H9 (cell line): ENCODE data around the gene ZBTB20. TPM values are rescaled to one million over a fixed set of nuclear protein-coding genes. Genes with fewer than 3 reads are reported as not detected.

Source experiments
- DNase-seq: peaks from one replicate; pipeline ENCODE4 v3.0.0-alpha.2; 2017
- H2AFZ ChIP-seq: one replicate; pipeline ENCODE4 v1.6.1; 2013; ENCODE audit warnings: mild to moderate bottlenecking, low read length, control low read depth, moderate library complexity
- H2AK5ac ChIP-seq: 2 replicates; pipeline ENCODE4 v1.6.1; 2013; ENCODE audit warnings: low read length, control low read depth, mixed read lengths; ENCODE audit not compliant: insufficient read length
- H2BK120ac ChIP-seq: one replicate; pipeline ENCODE4 v1.6.1; 2013; ENCODE audit warnings: low read depth, mild to moderate bottlenecking, low read length, control low read depth, inconsistent platforms; ENCODE audit not compliant: poor library complexity, severe bottlenecking
- H2BK12ac ChIP-seq: 2 replicates; pipeline ENCODE4 v1.6.1; 2013; ENCODE audit warnings: low read length, control low read depth, mixed read lengths, low read depth; ENCODE audit not compliant: insufficient read length
- H2BK15ac ChIP-seq: 2 replicates; pipeline ENCODE4 v1.6.1; 2013; ENCODE audit warnings: low read depth, low read length, control low read depth
- H2BK20ac ChIP-seq: one replicate; pipeline ENCODE4 v1.6.1; 2013; ENCODE audit warnings: low read depth, mild to moderate bottlenecking, low read length, control low read depth, inconsistent platforms; ENCODE audit not compliant: poor library complexity, severe bottlenecking
- H2BK5ac ChIP-seq: 2 replicates; pipeline ENCODE4 v1.6.1; 2013; ENCODE audit warnings: low read length, control low read depth, mixed read lengths; ENCODE audit not compliant: insufficient read length
- H3K14ac ChIP-seq: 2 replicates; pipeline ENCODE4 v1.6.1; 2013; ENCODE audit warnings: low read length, control low read depth; ENCODE audit not compliant: insufficient read depth
- H3K18ac ChIP-seq: 2 replicates; pipeline ENCODE4 v1.6.1; 2013; ENCODE audit warnings: low read depth, mild to moderate bottlenecking, mixed read lengths, low read length, control low read depth; ENCODE audit not compliant: insufficient read length
- H3K23ac ChIP-seq: 2 replicates; pipeline ENCODE4 v1.6.1; 2013; ENCODE audit warnings: low read length, control low read depth, mixed read lengths, low read depth; ENCODE audit not compliant: insufficient read length
- H3K23me2 ChIP-seq: 2 replicates; pipeline ENCODE4 v1.6.1; 2013; ENCODE audit warnings: low read depth, mild to moderate bottlenecking, mixed read lengths, low read length, control low read depth; ENCODE audit not compliant: insufficient read length, poor library complexity, severe bottlenecking
- H3K27ac ChIP-seq: 2 replicates; pipeline ENCODE4 v1.5.1; 2013; ENCODE audit warnings: low read length, control low read depth, mixed read lengths, low read depth; ENCODE audit not compliant: insufficient read length
- H3K27me3 ChIP-seq: 2 replicates; pipeline ENCODE4 v1.6.1; 2013; ENCODE audit warnings: low read length, control low read depth, inconsistent platforms; ENCODE audit not compliant: insufficient read depth
- H3K4ac ChIP-seq: 2 replicates; pipeline ENCODE4 v1.6.1; 2013; ENCODE audit warnings: low read depth, mild to moderate bottlenecking, control low read depth, inconsistent platforms, low read length, moderate library complexity
- H3K4me1 ChIP-seq: 2 replicates; pipeline ENCODE4 v1.6.1; 2013; ENCODE audit warnings: low read length, control low read depth, inconsistent platforms; ENCODE audit not compliant: insufficient read depth
- H3K4me2 ChIP-seq: 2 replicates; pipeline ENCODE4 v1.6.1; 2013; ENCODE audit warnings: low read length, control low read depth, mixed read lengths; ENCODE audit not compliant: insufficient read length, insufficient read depth
- H3K56ac ChIP-seq: 2 replicates; pipeline ENCODE4 v1.6.1; 2013; ENCODE audit warnings: low read depth, mild to moderate bottlenecking, mixed read lengths, low read length, control low read depth; ENCODE audit not compliant: insufficient read length
- H3K79me1 ChIP-seq: 2 replicates; pipeline ENCODE4 v1.6.1; 2013; ENCODE audit warnings: low read depth, mild to moderate bottlenecking, moderate library complexity, low read length, control low read depth, inconsistent platforms; ENCODE audit not compliant: insufficient read depth, poor library complexity, severe bottlenecking
- H3K79me2 ChIP-seq: 2 replicates; pipeline ENCODE4 v1.6.1; 2013; ENCODE audit warnings: low read length, control low read depth, inconsistent platforms; ENCODE audit not compliant: insufficient read depth
- H3K9ac ChIP-seq: 2 replicates; pipeline ENCODE4 v1.6.1; 2013; ENCODE audit warnings: low read length, control low read depth, mixed read lengths; ENCODE audit not compliant: insufficient read length; ENCODE audit errors: extremely low read depth
- H3K9me3 ChIP-seq: one replicate; pipeline ENCODE4 v1.6.1; 2013; ENCODE audit warnings: low read depth, low read length, inconsistent platforms; ENCODE audit not compliant: control insufficient read depth
- H3T11ph ChIP-seq: one replicate; pipeline ENCODE4 v1.6.1; 2013; ENCODE audit warnings: mild to moderate bottlenecking, low read length, control low read depth, inconsistent platforms
- H4K20me1 ChIP-seq: one replicate; pipeline ENCODE4 v1.6.1; 2013; ENCODE audit not compliant: control insufficient read depth, insufficient read length, insufficient read depth
- H4K5ac ChIP-seq: 2 replicates; pipeline ENCODE4 v1.6.1; 2013; ENCODE audit warnings: low read depth, mild to moderate bottlenecking, mixed read lengths, low read length, control low read depth; ENCODE audit not compliant: insufficient read length
- H4K8ac ChIP-seq: replicated peaks from 2 replicates; pipeline ENCODE4 v1.6.1; 2013; ENCODE audit warnings: low read length, control low read depth, mixed read lengths, low read depth; ENCODE audit not compliant: insufficient read length
- H4K91ac ChIP-seq: 2 replicates; pipeline ENCODE4 v1.6.1; 2013; ENCODE audit warnings: low read depth, mild to moderate bottlenecking, moderate library complexity, mixed read lengths, low read length, control low read depth; ENCODE audit not compliant: insufficient read length
- H3K27ac Mint-ChIP-seq, 3 experiments: 2 replicates in 2 of 3; 3 replicates in 1 of 3; pipeline ENCODE4 v1.8.0; 2020 to 2021; ENCODE audit warnings: mixed read lengths in 3 of 3, mild to moderate bottlenecking in 1 of 3, moderate library complexity in 1 of 3
- H3K27me3 Mint-ChIP-seq: 2 replicates; pipeline ENCODE4 v1.8.0; 2021; ENCODE audit warnings: low read depth, mild to moderate bottlenecking, moderate library complexity, mixed read lengths
- H3K36me3 Mint-ChIP-seq, 3 experiments: 2 replicates in 2 of 3; 3 replicates in 1 of 3; pipeline ENCODE4 v1.8.0; 2020 to 2021; ENCODE audit warnings: low read depth in 3 of 3, mixed read lengths in 3 of 3; ENCODE audit not compliant: insufficient read depth in 1 of 3
- H3K4me1 Mint-ChIP-seq, 2 experiments: 2 replicates each; pipeline ENCODE4 v1.8.0; 2020; ENCODE audit warnings: mixed read lengths in 2 of 2
- H3K4me3 Mint-ChIP-seq, 2 experiments: 2 replicates in 1 of 2; 3 replicates in 1 of 2; pipeline ENCODE4 v1.8.0; 2020 to 2021; ENCODE audit warnings: mild to moderate bottlenecking in 2 of 2, mixed read lengths in 2 of 2, moderate library complexity in 1 of 2
- H3K9me3 Mint-ChIP-seq, 2 experiments: 2 replicates in 1 of 2; 3 replicates in 1 of 2; pipeline ENCODE4 v1.8.0; 2020; ENCODE audit warnings: mild to moderate bottlenecking in 2 of 2, mixed read lengths in 2 of 2, moderate library complexity in 1 of 2
- CTCF ChIP-seq: fragments of 200-600 bp; sonication (generic); conservative IDR thresholded peaks from 3 replicates; pipeline ENCODE4 v1.8.0; 2021; ENCODE audit warnings: antibody characterized with exemption, mild to moderate bottlenecking
- WGBS: extraction: QIAGEN DNeasy Blood & Tissue Kit; methylation state at CpG from one replicate; pipeline ENCODE4 v1.1.7; 2013; ENCODE audit warnings: missing lambda C conversion rate, low lambda C conversion rate, mixed read lengths; ENCODE audit not compliant: insufficient read length; ENCODE audit errors: extremely low coverage; 5-methylcytosine and 5-hydroxymethylcytosine counted together
- total RNA-seq: library from RNA; stranded (reverse); gene quantifications from 2 replicates; pipeline ENCODE4 v1.2.1, GENCODE V29; 2021

ZBTB20 gene
- total RNA-seq, 1 experiment from 2014 or later = 0.70 TPM

- no peak overlapping the region for H3K18ac ChIP-seq
- no peak for TF ChIP-seq CTCF
- H2AK5ac ChIP-seq = no peak overlapping the region
- no peaks in the 10 kb centered on the region for H3K36me3 Mint-ChIP-seq
- H3K27ac ChIP-seq = no peak overlapping the region
- no peak overlapping the region for H3K4me3 Mint-ChIP-seq
- H3K9ac ChIP-seq = no peak overlapping the region
- no peak for DNase-seq
- no peak overlapping the region for H2BK120ac ChIP-seq
- H3K4me2 ChIP-seq = no peak overlapping the region
- H3K23ac ChIP-seq = no peak overlapping the region
- no peak overlapping the region for H2BK20ac ChIP-seq
- no peak overlapping the region for H2BK5ac ChIP-seq
- no peak overlapping the region for H4K91ac ChIP-seq
- H3K9me3 ChIP-seq = no peaks in the 10 kb centered on the region
- no peaks in the 10 kb centered on the region for H3K79me2 ChIP-seq
- H3K23me2 ChIP-seq = no peaks in the 10 kb centered on the region
- no peak overlapping the region for H3K56ac ChIP-seq
- peaks cover 6% of the 10 kb centered on the region in 2 experiments for H3K4me1 Mint-ChIP-seq
- H2BK12ac ChIP-seq = no peak overlapping the region
- H4K5ac ChIP-seq = no peak overlapping the region
- no peaks in the 10 kb centered on the region for H4K20me1 ChIP-seq
- H3K9me3 Mint-ChIP-seq = no peaks in the 10 kb centered on the region; a peak in 2 of 5 replicates
- no peaks in the 10 kb centered on the region for H3K27me3 ChIP-seq
- no peaks in the 10 kb centered on the region for H3K27me3 Mint-ChIP-seq
- H3K27ac Mint-ChIP-seq = no peak overlapping the region
- H2AFZ ChIP-seq = no peak overlapping the region
- no CpG with 5 or more reads among the region's 21 CpGs for WGBS
- H2BK15ac ChIP-seq = no peak overlapping the region
- no peak overlapping the region for H3T11ph ChIP-seq
- H4K8ac ChIP-seq = no peak overlapping the region
- H3K79me1 ChIP-seq = no peaks in the 10 kb centered on the region
- H3K4me1 ChIP-seq = no peaks in the 10 kb centered on the region
- H3K4ac ChIP-seq = no peak overlapping the region
- H3K14ac ChIP-seq = no peak overlapping the region
Measured at GRCh38 chr3:114929971-114930732, 216.9 kb downstream of the ZBTB20 start.
